ENCODE results near the gene MEI1. TPM values are rescaled to one million over a fixed set of nuclear protein-coding genes. Genes with fewer than 3 reads are reported as not detected.
"Not testable (repeated sequence)": the region's sequence is repeated elsewhere in the genome, so short reads cannot be mapped to it uniquely, and the experiment has no call there.

The MEI1 gene
- total RNA-seq, 1 experiment from 2014 or later: 0.24 TPM

DNA sequence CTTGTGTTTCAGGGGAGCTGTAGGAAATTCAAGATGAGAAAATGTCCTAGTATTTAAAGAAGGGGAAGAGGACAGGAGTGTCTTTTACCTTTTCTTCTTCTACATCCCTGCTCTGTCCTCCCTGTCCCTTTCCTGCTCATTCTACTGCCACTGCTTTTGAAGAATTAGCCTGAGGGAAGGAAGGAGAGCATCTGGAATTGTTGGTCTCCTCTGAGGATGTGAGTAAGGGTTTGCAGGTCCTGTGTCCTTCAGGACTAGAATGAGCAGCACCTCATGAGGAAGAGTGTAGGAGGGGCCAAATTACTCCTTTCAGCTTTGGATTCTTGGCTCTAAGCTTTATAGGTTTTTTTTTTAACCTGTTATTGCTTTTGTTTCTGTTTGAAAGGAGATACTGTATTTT, 34.8 kb upstream of the MEI1 start:
- Histone ChIP-seq H3K27ac (ENCODE audit: low read depth, low read length, poor library complexity, severe bottlenecking) (peak overlapping the region; percentile 58), H3K4me3 (ENCODE audit: low read depth, low read length, poor library complexity, severe bottlenecking) (no peak overlapping the region), H3K27me3 (replicated peaks; ENCODE audit: insufficient read depth, low read depth, low read length, poor library complexity) (no peaks in the 10 kb centered on the region), H3K9me3 (ENCODE audit: low read depth, low read length, poor library complexity, severe bottlenecking) (no peaks in the 10 kb centered on the region), H3K36me3 (ENCODE audit: insufficient read depth, low read length, poor library complexity, severe bottlenecking) (peaks cover 52% of the 10 kb centered on the region), H3K4me1 (ENCODE audit: insufficient read depth, low read length, poor library complexity, severe bottlenecking) (no peaks in the 10 kb centered on the region)
- POLR2A ChIA-PET (ENCODE audit: low non-redundant PET): no interaction called here
- no TSS peak for BruUV-seq (replicated peaks)
- CTCF ChIA-PET: no interaction called here
- no peak for TF ChIP-seq EZH2 (IDR thresholded peaks at IDR 0.05; ENCODE audit: borderline replicate concordance, low read depth, low read length, poor library complexity, severe bottlenecking)
- TF ChIP-seq, protein P1, sequence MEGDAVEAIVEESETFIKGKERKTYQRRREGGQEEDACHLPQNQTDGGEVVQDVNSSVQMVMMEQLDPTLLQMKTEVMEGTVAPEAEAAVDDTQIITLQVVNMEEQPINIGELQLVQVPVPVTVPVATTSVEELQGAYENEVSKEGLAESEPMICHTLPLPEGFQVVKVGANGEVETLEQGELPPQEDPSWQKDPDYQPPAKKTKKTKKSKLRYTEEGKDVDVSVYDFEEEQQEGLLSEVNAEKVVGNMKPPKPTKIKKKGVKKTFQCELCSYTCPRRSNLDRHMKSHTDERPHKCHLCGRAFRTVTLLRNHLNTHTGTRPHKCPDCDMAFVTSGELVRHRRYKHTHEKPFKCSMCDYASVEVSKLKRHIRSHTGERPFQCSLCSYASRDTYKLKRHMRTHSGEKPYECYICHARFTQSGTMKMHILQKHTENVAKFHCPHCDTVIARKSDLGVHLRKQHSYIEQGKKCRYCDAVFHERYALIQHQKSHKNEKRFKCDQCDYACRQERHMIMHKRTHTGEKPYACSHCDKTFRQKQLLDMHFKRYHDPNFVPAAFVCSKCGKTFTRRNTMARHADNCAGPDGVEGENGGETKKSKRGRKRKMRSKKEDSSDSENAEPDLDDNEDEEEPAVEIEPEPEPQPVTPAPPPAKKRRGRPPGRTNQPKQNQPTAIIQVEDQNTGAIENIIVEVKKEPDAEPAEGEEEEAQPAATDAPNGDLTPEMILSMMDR (conservative IDR thresholded peaks at IDR 0.05; ENCODE audit: low read depth, low read length): no peak
- no peak for DNase-seq (ENCODE audit: low spot score)
- intact Hi-C loops (cut with micrococcal nuclease; ENCODE audit: unreplicated experiment): no loop called here

DNA sequence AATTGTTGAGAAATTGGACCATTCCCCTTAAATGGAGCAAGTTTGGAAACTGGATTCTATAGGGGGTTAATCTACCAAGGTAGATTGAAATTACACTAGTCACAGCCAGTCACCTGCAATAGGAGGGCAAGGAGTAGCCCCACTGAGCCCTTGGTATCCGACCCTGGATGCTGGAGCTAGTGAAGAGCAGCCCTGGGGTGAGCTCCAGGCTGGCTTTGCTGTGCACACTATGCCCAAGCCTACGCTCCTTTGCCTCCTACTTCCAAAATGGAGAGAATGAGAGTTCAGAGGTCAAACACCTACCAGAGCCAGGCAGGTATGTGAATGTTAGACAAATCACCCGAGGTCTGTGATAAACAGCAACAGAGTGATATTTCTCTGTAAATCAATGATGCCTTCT, 34.4 kb upstream of the MEI1 start:
- Histone ChIP-seq H3K4me3 (ENCODE audit: low read depth, low read length, poor library complexity, severe bottlenecking) (no peak overlapping the region), H3K36me3 (ENCODE audit: insufficient read depth, low read length, poor library complexity, severe bottlenecking) (peaks cover 48% of the 10 kb centered on the region), H3K27me3 (replicated peaks; ENCODE audit: insufficient read depth, low read depth, low read length, poor library complexity) (no peaks in the 10 kb centered on the region), H3K27ac (ENCODE audit: low read depth, low read length, poor library complexity, severe bottlenecking) (peak overlapping the region; percentile 58), H3K9me3 (ENCODE audit: low read depth, low read length, poor library complexity, severe bottlenecking) (no peaks in the 10 kb centered on the region), H3K4me1 (ENCODE audit: insufficient read depth, low read length, poor library complexity, severe bottlenecking) (no peaks in the 10 kb centered on the region)
- CTCF ChIA-PET: no interaction called here
- POLR2A ChIA-PET (ENCODE audit: low non-redundant PET): no interaction called here
- no peak for DNase-seq (ENCODE audit: low spot score)
- TF ChIP-seq EZH2 (IDR thresholded peaks at IDR 0.05; ENCODE audit: borderline replicate concordance, low read depth, low read length, poor library complexity, severe bottlenecking): no peak
- TF ChIP-seq, protein P1 (conservative IDR thresholded peaks at IDR 0.05; ENCODE audit: low read depth, low read length): no peak
- BruUV-seq (replicated peaks): no TSS peak
- intact Hi-C loops (cut with micrococcal nuclease; ENCODE audit: unreplicated experiment): no loop called here

DNA sequence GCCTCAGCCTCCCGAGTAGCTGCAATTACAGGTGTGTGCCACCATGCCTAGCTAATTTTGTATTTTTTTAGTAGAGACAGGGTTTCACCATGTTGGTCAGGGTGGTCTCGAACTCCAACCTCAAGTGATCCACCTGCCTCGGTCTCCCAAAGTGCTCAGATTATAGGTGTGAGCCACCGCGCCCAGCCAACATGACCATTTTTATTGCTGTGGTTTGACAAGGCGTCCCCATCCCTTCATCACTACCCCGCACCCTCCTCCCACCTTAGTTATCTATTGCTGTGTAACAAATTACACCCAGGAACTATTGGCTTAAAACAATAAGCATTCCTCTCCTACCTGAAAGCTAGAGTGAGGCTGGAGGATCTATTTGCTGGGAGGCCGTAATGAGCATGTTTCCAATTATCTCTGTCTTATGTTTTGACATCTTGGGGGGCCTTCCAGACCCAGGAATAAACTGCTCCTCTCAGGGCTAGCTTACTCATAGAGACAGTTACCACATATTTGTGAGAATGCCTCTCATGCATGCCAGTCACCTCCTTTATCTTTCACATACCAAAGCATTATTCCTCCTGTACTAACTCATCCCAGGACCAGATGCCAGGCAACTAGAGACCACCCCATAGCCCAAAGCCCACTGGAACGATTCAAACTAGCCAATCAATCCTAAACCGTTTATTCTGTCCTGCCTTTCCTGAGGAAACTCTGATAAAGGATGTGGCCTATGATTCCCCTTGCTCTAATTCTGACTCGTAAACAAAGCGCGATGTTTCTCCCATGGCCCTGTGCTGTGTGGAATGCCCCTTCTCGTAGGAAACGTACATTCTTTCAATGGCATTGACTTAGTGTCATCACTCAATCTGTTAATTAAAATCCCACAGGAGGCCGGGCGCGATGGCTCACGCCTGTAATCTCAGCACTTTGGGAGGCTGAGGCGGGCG, 30.1 kb upstream of the MEI1 start:
- H3K36me3 ChIP-seq (ENCODE audit: insufficient read depth, low read length, poor library complexity, severe bottlenecking): peaks cover 17% of the 10 kb centered on the region
- H3K27ac ChIP-seq (ENCODE audit: low read depth, low read length, poor library complexity, severe bottlenecking): no peak overlapping the region
- DNase-seq (ENCODE audit: low spot score): no peak
- intact Hi-C loops (cut with micrococcal nuclease; ENCODE audit: unreplicated experiment): no loop called here
- H3K4me3 ChIP-seq (ENCODE audit: low read depth, low read length, poor library complexity, severe bottlenecking): no peak overlapping the region
- POLR2A ChIA-PET (ENCODE audit: low non-redundant PET): no interaction called here
- H3K27me3 ChIP-seq (replicated peaks; ENCODE audit: insufficient read depth, low read depth, low read length, poor library complexity): no peaks in the 10 kb centered on the region
- H3K9me3 ChIP-seq (ENCODE audit: low read depth, low read length, poor library complexity, severe bottlenecking): no peaks in the 10 kb centered on the region
- CTCF ChIA-PET: no interaction called here
- H3K4me1 ChIP-seq (ENCODE audit: insufficient read depth, low read length, poor library complexity, severe bottlenecking): no peaks in the 10 kb centered on the region
- TF ChIP-seq, protein P1 (conservative IDR thresholded peaks at IDR 0.05; ENCODE audit: low read depth, low read length): no peak
- no peak for TF ChIP-seq EZH2 (IDR thresholded peaks at IDR 0.05; ENCODE audit: borderline replicate concordance, low read depth, low read length, poor library complexity, severe bottlenecking)
- BruUV-seq (replicated peaks): no TSS peak

DNA sequence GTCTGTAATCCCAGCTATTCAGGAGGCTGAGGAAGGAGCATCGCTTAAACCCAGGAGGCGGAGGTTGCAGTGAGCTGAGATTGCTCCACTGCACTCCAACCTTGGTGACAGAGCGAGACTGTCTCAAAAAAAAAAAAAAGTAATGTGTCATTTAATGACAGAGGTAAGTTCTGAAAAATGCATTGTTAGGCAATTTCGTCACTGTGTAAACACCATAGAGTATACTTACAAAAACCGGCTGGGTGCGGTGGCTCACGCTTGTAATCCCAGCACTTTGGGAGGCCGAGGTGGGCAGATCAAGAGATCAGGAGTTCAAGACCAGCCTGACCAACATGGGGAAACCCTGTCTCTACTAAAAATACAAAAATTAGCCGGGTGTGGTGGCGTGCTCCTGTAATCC, 27.2 kb upstream of the MEI1 start:
- intact Hi-C loops (cut with micrococcal nuclease; ENCODE audit: unreplicated experiment); H3K4me1 ChIP-seq (ENCODE audit: insufficient read depth, low read length, poor library complexity, severe bottlenecking); DNase-seq (ENCODE audit: low spot score); H3K27me3 ChIP-seq (replicated peaks; ENCODE audit: insufficient read depth, low read depth, low read length, poor library complexity); H3K9me3 ChIP-seq (ENCODE audit: low read depth, low read length, poor library complexity, severe bottlenecking); BruUV-seq (replicated peaks); H3K4me3 ChIP-seq (ENCODE audit: low read depth, low read length, poor library complexity, severe bottlenecking); POLR2A ChIA-PET (ENCODE audit: low non-redundant PET); H3K27ac ChIP-seq (ENCODE audit: low read depth, low read length, poor library complexity, severe bottlenecking): not testable (repeated sequence)
- CTCF ChIA-PET: interaction anchor here (0.6 kb wide), 1 partner anchor 87 kb away, joined by 3 read pairs; no protein-coding TSS in a partner anchor
- H3K36me3 ChIP-seq (ENCODE audit: insufficient read depth, low read length, poor library complexity, severe bottlenecking): peaks cover 22% of the 10 kb centered on the region

Data from A673 (cell line).